Measurements from ENCODE around the gene OR52E4. TPM values are rescaled to one million over a fixed set of nuclear protein-coding genes. Genes with fewer than 3 reads are reported as not detected.

The OR52E4 gene
- not detected in 2 replicates for total RNA-seq

DNA sequence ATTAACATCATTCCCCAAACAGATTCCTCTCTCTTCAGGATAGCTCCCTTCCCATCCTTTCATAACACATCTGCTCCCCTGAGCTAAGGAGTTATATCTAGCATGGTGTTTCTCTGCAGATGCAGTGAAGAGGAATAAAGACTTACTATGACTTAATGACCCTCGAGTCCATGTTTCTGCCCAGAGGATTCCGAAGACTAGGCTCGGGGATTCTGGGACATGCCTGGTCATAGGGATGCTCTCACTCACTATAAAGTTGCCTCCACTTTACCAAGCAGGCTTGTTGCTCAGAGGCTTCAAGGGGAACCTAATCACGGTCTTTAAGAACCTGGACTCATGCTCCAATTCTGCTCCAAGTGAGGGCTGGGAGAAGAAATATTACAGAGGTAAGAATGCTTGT, at the start of gene OR52E4:
TSS of gene OR52E4 (plus strand) at position 301 of the 400 bp plus-strand sequence. CDS start 3,664 bp downstream, outside the sequence.
- H3K4me3 Mint-ChIP-seq: no peak within 1 kb of the TSS
- no peaks in the 10 kb centered on the region for H3K36me3 Mint-ChIP-seq (ENCODE audit: low read depth)
- DNase-seq (ENCODE audit: low spot score): no peak
- peaks cover 6% of the 10 kb centered on the region for H3K27me3 Mint-ChIP-seq (ENCODE audit: insufficient read depth)
- intact Hi-C loops (cut with micrococcal nuclease): no loop called here
- no peaks in the 10 kb centered on the region for H3K4me1 Mint-ChIP-seq (ENCODE audit: low read depth)
- H3K27ac Mint-ChIP-seq: no peak within 1 kb of the TSS
- no peaks in the 10 kb centered on the region for H3K9me3 Mint-ChIP-seq

DNA sequence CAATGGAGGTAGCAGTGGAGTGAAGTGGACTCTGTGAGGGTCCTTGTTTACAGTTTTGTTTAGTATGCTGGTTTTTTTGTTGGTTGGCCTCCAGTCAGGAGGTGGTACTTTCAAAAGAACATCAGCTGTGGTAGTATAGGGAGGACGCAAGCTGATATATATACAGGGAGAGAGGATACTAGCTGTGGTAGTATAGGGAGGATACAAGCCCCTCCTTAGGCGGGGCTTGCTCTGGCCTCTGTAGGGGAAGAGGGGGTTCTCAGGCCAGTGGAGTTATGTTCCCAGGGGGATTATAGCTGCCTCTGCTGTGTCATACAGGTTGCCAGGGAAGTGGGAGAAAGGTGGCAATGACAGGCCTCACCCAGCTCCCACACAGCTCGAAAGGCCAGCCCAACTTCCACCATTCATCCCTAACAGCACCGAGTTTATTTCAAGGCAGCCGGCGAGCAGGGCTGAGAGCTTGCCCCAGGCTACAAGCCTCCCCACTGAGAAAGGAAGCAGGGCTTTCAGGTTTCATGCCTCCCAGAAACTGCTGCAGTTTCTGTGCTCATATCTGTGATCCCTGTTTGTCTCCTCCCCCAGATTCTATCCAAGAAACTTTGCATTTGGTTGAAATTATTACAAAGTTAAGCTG, 49.1 kb upstream of the OR52E4 start:
- Mint-ChIP-seq H3K4me1 (ENCODE audit: low read depth) (no peaks in the 10 kb centered on the region), H3K36me3 (ENCODE audit: low read depth) (no peaks in the 10 kb centered on the region), H3K4me3 (no peak overlapping the region), H3K9me3 (no peaks in the 10 kb centered on the region), H3K27ac (no peak overlapping the region), H3K27me3 (ENCODE audit: insufficient read depth) (peaks cover 3% of the 10 kb centered on the region)
- intact Hi-C loops (cut with micrococcal nuclease): no loop called here
- DNase-seq (ENCODE audit: low spot score): no peak

GRCh38 chr11:5833446-5833845, 47.0 kb upstream of the OR52E4 start:
- Mint-ChIP-seq H3K4me1 (ENCODE audit: low read depth) (no peaks in the 10 kb centered on the region), H3K36me3 (ENCODE audit: low read depth) (no peaks in the 10 kb centered on the region), H3K9me3 (no peaks in the 10 kb centered on the region), H3K27me3 (ENCODE audit: insufficient read depth) (peaks cover 4% of the 10 kb centered on the region), H3K27ac (no peak overlapping the region), H3K4me3 (no peak overlapping the region)
- DNase-seq (ENCODE audit: low spot score): no peak
- intact Hi-C loops (cut with micrococcal nuclease): no loop called here

DNA sequence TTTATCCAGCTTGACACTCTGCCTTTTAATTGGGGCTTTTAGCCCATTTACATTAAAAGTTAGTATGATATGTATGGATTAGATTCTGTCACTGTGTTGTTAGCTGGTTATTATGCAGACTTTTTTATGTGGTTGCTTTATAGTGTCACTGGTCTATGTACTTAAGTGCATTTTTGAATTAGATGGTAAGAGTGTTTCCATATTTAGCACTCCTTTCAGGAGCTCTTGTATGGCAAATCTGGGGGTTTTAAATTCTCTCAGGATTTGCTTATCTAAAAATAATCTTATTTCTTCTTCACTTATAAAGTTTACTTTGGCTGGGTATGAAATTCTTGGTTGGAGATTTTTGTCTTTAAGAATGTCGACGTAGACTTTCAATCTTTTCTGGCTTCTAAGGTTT, 42.7 kb upstream of the OR52E4 start:
- peaks cover 3% of the 10 kb centered on the region for H3K27me3 Mint-ChIP-seq (ENCODE audit: insufficient read depth)
- intact Hi-C loops (cut with micrococcal nuclease): no loop called here
- no peaks in the 10 kb centered on the region for H3K9me3 Mint-ChIP-seq
- no peak overlapping the region for H3K4me3 Mint-ChIP-seq
- no peak overlapping the region for H3K27ac Mint-ChIP-seq
- H3K36me3 Mint-ChIP-seq (ENCODE audit: low read depth): no peaks in the 10 kb centered on the region
- no peaks in the 10 kb centered on the region for H3K4me1 Mint-ChIP-seq (ENCODE audit: low read depth)
- DNase-seq (ENCODE audit: low spot score): no peak

DNA sequence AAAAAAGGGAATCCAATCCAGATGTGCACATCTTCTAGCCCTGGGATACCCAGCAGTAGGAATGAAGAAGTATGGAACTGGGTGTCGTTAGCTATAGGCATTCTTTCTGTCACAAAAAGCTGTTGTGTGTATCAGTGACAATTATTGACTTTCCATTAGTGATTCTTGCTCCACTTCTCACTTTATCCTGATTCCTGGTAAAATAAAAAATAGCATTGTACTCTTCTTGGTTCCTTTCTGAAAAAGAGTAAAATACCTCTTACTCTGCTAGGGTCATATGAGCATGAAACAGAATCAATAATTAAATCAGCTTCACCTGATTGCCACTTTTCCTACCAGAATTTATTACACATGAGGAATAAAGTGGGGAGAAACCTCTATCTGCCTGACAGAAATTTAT, 38.6 kb upstream of the OR52E4 start, which contains the start of gene OR52E6:
TSS of gene OR52E6 (minus strand) at position 101 of the 400 bp plus-strand sequence. CDS start at position 101, 0 bp downstream.
- no peak within 1 kb of the TSS for H3K27ac Mint-ChIP-seq
- H3K4me1 Mint-ChIP-seq (ENCODE audit: low read depth): no peaks in the 10 kb centered on the region
- DNase-seq (ENCODE audit: low spot score): no peak
- H3K27me3 Mint-ChIP-seq (ENCODE audit: insufficient read depth): peaks cover 3% of the 10 kb centered on the region
- H3K36me3 Mint-ChIP-seq (ENCODE audit: low read depth): no peaks in the 10 kb centered on the region
- no peaks in the 10 kb centered on the region for H3K9me3 Mint-ChIP-seq
- H3K4me3 Mint-ChIP-seq: no peak within 1 kb of the TSS
- intact Hi-C loops (cut with micrococcal nuclease): no loop called here

- no peak for DNase-seq (ENCODE audit: low spot score)
- no peaks in the 10 kb centered on the region for H3K4me1 Mint-ChIP-seq (ENCODE audit: low read depth)
- H3K4me3 Mint-ChIP-seq: no peak overlapping the region
- H3K27ac Mint-ChIP-seq: no peak overlapping the region
- H3K36me3 Mint-ChIP-seq (ENCODE audit: low read depth): no peaks in the 10 kb centered on the region
- no peaks in the 10 kb centered on the region for H3K9me3 Mint-ChIP-seq
- intact Hi-C loops (cut with micrococcal nuclease): no loop called here
- H3K27me3 Mint-ChIP-seq (ENCODE audit: insufficient read depth): peaks cover under 1% of the 10 kb centered on the region
Measured at GRCh38 chr11:5846701-5847100, 33.7 kb upstream of the OR52E4 start.

DNA sequence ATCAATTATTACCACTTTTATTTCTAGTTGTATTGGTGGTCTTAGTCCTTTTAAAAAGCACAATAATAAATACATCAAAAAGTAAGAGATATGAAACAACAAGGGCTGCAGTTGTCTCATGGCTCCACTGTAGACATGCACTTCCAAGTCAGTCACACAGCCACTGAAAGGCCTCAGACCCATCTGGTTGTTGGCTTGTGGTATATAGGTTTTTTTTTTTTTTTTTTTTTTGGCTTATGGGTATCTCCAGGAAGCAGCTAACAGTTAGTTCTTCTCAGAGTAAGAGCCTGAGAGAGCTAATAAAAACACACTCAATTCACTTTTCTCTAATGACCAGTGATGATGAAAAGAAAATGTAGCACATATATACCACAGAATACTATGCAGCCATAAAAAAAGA, 32.7 kb upstream of the OR52E4 start:
- Mint-ChIP-seq H3K4me3 (no peak overlapping the region), H3K27me3 (ENCODE audit: insufficient read depth) (peaks cover 1% of the 10 kb centered on the region), H3K27ac (no peak overlapping the region), H3K4me1 (ENCODE audit: low read depth) (no peaks in the 10 kb centered on the region), H3K36me3 (ENCODE audit: low read depth) (no peaks in the 10 kb centered on the region), H3K9me3 (no peaks in the 10 kb centered on the region)
- intact Hi-C loops (cut with micrococcal nuclease): no loop called here
- no peak for DNase-seq (ENCODE audit: low spot score)

DNA sequence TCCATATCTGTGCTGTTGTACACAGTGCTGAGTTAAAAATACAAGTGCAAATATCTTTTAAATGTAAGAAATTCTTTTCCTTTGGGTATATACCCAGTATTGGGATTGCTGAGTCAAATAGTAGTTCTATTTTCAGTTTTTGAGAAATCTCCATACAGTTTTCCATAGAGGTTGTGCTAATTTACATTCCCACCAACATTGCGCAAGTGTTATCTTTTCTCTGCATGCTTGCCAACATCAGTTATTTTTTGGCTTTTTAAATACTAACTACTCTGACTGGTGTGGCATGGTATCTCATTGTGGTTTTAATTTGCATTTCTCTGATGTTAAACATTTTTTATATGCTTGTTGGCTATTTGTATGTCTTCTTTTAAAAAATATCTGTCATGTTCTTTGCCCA, 29.4 kb upstream of the OR52E4 start:
- intact Hi-C loops (cut with micrococcal nuclease): no loop called here
- Mint-ChIP-seq H3K36me3 (ENCODE audit: low read depth) (no peaks in the 10 kb centered on the region), H3K27me3 (ENCODE audit: insufficient read depth) (peaks cover 1% of the 10 kb centered on the region), H3K4me3 (no peak overlapping the region), H3K27ac (no peak overlapping the region), H3K9me3 (no peaks in the 10 kb centered on the region), H3K4me1 (ENCODE audit: low read depth) (no peaks in the 10 kb centered on the region)
- no peak for DNase-seq (ENCODE audit: low spot score)

- intact Hi-C loops (cut with micrococcal nuclease): no loop called here
- H3K36me3 Mint-ChIP-seq (ENCODE audit: low read depth): no peaks in the 10 kb centered on the region
- H3K9me3 Mint-ChIP-seq: no peaks in the 10 kb centered on the region
- H3K27ac Mint-ChIP-seq: no peak within 1 kb of the TSS
- H3K4me3 Mint-ChIP-seq: no peak within 1 kb of the TSS
- H3K27me3 Mint-ChIP-seq (ENCODE audit: insufficient read depth): peaks cover 7% of the 10 kb centered on the region
- no peaks in the 10 kb centered on the region for H3K4me1 Mint-ChIP-seq (ENCODE audit: low read depth)
- no peak for DNase-seq (ENCODE audit: low spot score)
Measured at GRCh38 chr11:5857590-5857989, 22.8 kb upstream of the OR52E4 start, which contains the start of gene OR52E8. Gene OR52E8, minus strand, starts transcription at chr11:5857690. Its CDS starts 0 bp downstream, at chr11:5857690.

- Mint-ChIP-seq H3K27ac (no peak overlapping the region), H3K4me3 (no peak overlapping the region), H3K9me3 (no peaks in the 10 kb centered on the region), H3K36me3 (ENCODE audit: low read depth) (no peaks in the 10 kb centered on the region), H3K4me1 (ENCODE audit: low read depth) (no peaks in the 10 kb centered on the region), H3K27me3 (ENCODE audit: insufficient read depth) (peaks cover 6% of the 10 kb centered on the region)
- no peak for DNase-seq (ENCODE audit: low spot score)
- intact Hi-C loops (cut with micrococcal nuclease): no loop called here
Measured at GRCh38 chr11:5865826-5866225, 14.6 kb upstream of the OR52E4 start.

DNA sequence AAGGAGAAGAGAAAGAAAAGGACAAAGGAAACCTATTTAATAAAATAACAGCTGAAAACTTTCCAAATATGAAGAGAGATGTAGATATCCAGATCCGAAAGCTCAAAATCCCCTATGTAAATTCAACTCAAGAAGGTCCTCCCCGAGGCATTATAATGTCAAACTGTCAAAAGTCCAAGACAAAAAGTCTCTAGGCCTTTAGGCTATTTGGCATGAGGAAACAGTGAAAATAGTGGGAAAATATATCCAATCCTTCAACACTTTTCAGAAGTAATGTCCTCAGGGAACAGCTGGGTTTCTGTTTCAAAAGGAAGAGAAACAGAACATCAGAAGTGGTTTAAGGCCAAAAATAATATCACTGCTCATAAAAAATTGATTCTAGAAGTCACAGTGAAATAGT, 1.9 kb upstream of the OR52E4 start:
- intact Hi-C loops (cut with micrococcal nuclease): no loop called here
- Mint-ChIP-seq H3K27me3 (ENCODE audit: insufficient read depth) (peaks cover 6% of the 10 kb centered on the region), H3K9me3 (no peaks in the 10 kb centered on the region), H3K4me1 (ENCODE audit: low read depth) (no peaks in the 10 kb centered on the region), H3K27ac (no peak overlapping the region), H3K4me3 (no peak overlapping the region), H3K36me3 (ENCODE audit: low read depth) (no peaks in the 10 kb centered on the region)
- no peak for DNase-seq (ENCODE audit: low spot score)

DNA sequence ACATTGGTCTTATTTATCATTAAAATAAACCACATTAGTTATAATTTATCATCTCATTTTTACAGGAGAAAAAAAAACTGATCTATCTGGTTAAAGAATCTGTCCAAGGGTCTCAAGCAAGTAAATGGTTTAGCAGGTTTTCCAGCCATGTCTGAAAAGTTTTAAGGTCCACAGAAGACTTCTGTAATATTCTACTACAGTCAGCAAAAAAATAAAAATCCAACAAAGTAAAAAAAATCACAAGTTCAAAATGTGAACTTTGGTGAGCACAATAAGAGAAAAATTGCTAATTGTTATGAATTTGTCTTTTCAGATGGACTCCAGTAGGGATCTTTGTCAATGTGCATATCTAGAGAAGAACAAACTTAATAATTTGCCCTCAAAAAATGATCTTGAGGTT, 1.3 kb downstream of the OR52E4 start:
- no peaks in the 10 kb centered on the region for H3K36me3 Mint-ChIP-seq (ENCODE audit: low read depth)
- no peak for DNase-seq (ENCODE audit: low spot score)
- H3K4me3 Mint-ChIP-seq: no peak overlapping the region
- intact Hi-C loops (cut with micrococcal nuclease): no loop called here
- H3K27ac Mint-ChIP-seq: no peak overlapping the region
- H3K27me3 Mint-ChIP-seq (ENCODE audit: insufficient read depth): peaks cover 6% of the 10 kb centered on the region
- H3K9me3 Mint-ChIP-seq: no peaks in the 10 kb centered on the region
- H3K4me1 Mint-ChIP-seq (ENCODE audit: low read depth): no peaks in the 10 kb centered on the region

DNA sequence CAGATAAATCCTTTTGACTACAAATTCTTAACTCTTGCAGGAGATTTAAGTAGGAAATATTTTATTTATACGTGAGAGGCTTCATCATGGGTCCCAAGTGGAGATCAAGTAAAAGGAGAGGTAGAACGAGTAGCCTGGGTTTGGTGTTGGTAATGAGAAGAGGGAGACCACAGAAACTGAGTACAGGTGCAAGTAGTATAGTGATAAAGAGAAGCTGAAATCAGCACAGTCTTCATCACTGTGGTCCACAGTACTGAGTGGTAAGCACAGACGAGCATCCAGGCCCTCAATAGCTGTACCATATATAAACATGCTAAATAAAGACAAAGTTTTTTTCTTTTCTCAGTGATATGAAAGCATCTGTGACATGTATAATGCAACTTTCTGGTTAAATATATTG, 6.7 kb downstream of the OR52E4 start:
- no peak overlapping the region for H3K27ac Mint-ChIP-seq
- DNase-seq (ENCODE audit: low spot score): no peak
- no peak overlapping the region for H3K4me3 Mint-ChIP-seq
- no peaks in the 10 kb centered on the region for H3K4me1 Mint-ChIP-seq (ENCODE audit: low read depth)
- intact Hi-C loops (cut with micrococcal nuclease): no loop called here
- H3K27me3 Mint-ChIP-seq (ENCODE audit: insufficient read depth): no peaks in the 10 kb centered on the region
- H3K36me3 Mint-ChIP-seq (ENCODE audit: low read depth): no peaks in the 10 kb centered on the region
- no peaks in the 10 kb centered on the region for H3K9me3 Mint-ChIP-seq

DNA sequence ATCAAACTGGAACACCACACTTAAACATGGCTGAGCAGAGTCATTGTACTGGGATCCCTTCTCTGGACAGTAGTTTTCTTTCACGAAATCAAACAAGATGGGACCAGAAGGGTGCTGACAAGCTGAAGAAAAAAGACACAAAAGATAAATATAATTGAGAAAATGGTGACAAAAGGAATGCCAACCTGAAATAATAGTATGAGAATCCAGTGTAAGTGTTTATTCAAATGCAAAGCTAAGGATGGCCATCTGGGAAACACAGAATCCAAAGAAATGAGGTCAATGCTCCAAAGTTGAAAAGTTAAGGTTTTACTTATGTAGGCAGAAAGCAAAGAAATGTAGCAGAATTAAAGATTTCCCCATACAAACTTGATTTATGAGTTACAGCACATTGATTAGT, 7.2 kb downstream of the OR52E4 start:
- no peaks in the 10 kb centered on the region for H3K36me3 Mint-ChIP-seq (ENCODE audit: low read depth)
- no peaks in the 10 kb centered on the region for H3K9me3 Mint-ChIP-seq
- intact Hi-C loops (cut with micrococcal nuclease): no loop called here
- no peak overlapping the region for H3K4me3 Mint-ChIP-seq
- H3K4me1 Mint-ChIP-seq (ENCODE audit: low read depth): no peaks in the 10 kb centered on the region
- DNase-seq (ENCODE audit: low spot score): no peak
- H3K27ac Mint-ChIP-seq: no peak overlapping the region
- H3K27me3 Mint-ChIP-seq (ENCODE audit: insufficient read depth): no peaks in the 10 kb centered on the region
